Endometrial microvascular endothelial cells (primary cell): ENCODE results near the gene ABCA5. TPM values are rescaled to one million over a fixed set of nuclear protein-coding genes. Genes with fewer than 3 reads are reported as not detected.
"Not testable (repeated sequence)": the region's sequence is repeated elsewhere in the genome, so short reads cannot be mapped to it uniquely, and the experiment has no call there.

Experiments
- in situ Hi-C: cut with HindIII; loops from 2 replicates; pipeline ENCODE4 v1.10.0; 2017; ENCODE audit warnings: low sequenced_read_pairs, low pct_unique_long_range_greater_than_20kb; ENCODE audit errors: inconsistent ontology term
- total RNA-seq: library from RNA; depleted of rRNA; stranded (reverse); fragments of >200 nt; gene quantifications from one replicate; pipeline ENCODE4 v1.2.3, GENCODE V29; 2015; ENCODE audit errors: inconsistent ontology term

The ABCA5 gene
- total RNA-seq, 1 donor from 2014 or later, result 25.9 TPM

DNA sequence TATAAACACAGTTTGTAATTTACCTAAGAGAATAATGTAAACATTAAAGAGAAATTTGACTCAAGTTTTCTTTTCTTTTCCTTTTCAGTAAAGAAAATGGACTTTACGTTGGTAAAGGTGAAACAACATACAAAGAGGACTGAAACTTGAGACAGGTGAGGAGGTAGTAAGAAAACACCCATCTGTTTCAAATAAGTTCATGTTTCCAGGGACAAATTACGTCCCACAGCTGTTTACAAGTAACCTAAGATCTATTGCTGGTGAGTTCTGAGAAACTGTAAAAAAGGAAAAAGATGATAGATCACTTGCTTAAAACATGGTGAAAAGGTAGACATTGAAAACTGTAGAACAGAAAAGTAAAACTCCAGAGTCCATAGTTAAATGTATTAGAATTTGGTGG, 4.8 kb upstream of the ABCA5 start:
- in situ Hi-C loops, result no loop called here

DNA sequence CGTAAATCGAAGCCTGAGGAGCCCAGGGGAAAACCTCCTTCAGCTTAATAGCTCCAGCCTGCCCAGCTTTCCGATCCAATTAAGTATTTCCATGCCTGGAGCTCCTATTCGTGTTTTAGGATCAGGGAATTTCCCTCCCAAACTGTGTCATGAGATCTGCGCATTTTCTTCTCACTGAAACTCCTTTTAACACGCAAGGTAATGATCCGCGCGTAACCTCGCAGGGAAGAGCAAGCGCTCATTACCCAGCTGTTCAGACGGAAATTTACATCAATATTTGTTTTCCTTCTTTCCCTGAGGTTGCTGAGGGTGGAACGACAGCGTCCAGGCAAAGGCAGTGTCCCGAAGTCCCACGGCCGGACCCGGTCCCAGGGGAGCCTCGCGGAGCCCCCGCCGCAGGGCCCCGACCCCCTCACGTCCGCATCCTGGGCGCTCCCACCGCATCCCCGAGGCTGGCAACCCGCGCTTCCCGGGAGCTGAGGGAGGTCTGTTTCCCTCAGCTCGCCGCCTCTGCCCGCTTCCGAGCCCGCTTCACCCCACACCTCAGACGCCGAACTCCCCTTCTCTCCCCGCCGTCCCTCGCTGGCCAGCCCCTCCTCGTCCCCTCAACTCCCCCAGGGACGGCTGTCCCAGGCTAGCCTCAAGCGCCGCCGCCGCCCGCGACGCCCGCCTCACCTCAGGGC, 415 bp downstream of the ABCA5 start:
- in situ Hi-C loops, result no loop called here

DNA sequence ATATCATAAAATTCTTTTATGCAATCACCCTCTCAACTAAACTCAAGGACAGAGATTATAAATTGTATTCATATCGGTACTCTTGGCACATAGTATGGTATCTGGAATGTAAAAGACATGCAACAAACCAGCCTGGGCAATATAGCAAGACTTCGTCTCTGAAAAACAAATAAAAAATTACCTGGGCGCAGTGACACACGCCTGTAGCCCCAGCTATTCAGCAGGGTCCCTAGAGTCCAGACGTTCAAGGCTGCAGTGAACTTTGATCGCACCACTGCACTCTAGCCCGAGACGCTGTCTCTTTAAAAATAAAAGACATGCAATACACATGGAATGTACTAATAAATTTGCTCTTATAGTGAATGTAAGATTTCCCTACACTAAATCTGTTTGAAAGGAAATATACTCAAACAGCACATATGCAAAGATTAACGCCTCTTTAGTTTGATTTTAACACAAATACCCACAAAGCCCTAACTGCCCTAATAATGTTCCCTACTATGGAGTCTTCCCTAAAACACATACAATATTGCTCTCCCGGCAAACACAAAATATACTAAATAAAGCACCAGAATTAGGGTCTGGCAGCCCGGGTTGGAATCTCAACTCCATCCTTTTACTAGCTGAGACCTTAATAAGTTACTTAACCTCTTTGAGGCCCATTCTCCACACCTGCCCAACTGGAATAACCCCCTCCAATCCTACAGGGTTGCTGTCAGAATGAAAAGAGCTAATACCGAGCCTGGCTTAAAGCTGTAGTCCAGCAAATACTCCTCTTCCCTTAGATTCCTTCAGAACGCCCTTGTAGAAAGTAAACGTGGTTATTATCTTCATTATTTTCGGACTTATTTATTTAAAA, 1.2 kb downstream of the ABCA5 start:
- in situ Hi-C loops, result no loop called here

DNA sequence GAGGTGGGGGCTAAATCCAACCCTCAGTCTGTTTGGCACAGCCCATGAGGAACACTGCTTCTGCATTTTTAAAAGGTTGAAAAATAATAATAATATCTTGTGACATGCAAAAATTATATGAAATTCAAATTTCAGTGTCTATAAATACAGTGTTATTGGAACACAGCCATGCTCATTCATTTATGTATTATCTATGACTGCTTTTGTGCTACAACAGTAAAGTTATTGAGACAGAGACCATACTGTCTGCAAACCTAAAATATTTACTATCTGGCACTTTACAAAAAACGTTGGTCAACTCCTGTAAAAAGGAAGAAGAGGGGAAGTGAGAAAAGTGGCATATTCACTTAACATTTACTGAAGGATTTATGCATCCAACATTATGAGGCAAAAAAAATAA, 3.1 kb downstream of the ABCA5 start:
- in situ Hi-C loops, result no loop called here

DNA sequence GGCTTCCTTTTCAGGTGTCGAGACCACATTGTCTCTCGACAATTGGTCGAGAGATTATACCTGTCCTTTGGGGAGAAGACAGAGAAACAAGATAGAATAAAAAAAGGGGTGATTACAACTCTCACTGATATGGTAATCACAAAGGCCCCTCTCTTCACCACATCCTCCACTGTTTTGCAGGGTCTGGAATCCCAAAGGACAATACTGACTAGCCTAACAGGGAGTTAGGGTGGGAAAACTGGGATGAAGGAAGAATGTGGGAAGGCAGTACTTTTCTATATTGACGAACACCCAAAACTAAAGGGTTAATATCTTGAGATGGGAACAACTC, 6.1 kb downstream of the ABCA5 start:
- in situ Hi-C loops, result no loop called here

DNA sequence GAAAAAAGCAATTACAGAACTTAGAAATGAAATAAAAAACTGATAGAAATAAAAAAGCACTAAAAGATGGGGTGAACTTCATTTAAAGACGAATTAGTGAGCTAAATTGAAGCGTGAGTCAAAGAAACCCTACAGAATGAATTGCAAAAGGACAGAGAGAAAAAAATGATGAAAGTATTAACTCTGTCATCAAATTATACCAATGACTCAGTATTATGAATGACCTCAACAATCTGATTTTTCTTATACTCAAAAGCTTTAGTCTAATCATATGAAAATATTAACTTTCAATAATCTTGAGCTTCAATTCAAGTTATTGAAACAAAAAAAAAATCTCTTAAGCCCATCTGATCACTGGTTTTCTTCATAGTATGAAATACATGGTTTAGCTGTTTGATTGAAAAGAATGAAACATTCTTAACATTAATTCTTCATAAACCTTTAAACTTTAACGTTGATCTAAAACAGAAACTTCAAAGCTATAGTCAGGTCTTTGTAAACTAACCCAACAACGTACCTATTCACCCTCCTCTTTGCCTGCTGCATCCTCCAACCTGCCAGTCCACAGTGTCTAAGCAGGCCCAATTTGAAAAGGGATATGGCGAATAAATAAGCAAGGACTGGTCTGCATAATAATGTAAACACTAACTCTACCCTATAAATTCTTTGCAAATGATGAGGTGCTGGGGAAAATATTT, 6.6 kb downstream of the ABCA5 start:
- in situ Hi-C loops, result no loop called here

DNA sequence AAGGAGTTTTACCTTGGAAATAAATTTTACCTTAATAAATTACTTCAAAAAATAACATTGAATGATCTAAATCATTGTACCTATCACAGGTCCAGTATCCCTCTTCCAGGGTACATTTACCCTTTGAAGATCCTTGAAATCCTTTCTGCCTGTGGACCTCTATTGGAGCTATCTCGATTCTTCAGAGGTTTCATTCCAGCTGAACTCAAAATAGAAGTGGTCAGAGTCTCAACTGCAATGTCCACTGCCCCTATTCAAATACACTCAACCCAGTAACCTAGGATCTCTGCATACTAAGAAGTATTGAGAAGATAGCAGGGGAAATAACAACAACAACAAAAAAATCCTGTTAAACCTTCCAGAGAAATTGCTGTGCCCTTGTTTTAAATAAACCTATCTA, 9.3 kb downstream of the ABCA5 start:
- in situ Hi-C loops, result no loop called here

DNA sequence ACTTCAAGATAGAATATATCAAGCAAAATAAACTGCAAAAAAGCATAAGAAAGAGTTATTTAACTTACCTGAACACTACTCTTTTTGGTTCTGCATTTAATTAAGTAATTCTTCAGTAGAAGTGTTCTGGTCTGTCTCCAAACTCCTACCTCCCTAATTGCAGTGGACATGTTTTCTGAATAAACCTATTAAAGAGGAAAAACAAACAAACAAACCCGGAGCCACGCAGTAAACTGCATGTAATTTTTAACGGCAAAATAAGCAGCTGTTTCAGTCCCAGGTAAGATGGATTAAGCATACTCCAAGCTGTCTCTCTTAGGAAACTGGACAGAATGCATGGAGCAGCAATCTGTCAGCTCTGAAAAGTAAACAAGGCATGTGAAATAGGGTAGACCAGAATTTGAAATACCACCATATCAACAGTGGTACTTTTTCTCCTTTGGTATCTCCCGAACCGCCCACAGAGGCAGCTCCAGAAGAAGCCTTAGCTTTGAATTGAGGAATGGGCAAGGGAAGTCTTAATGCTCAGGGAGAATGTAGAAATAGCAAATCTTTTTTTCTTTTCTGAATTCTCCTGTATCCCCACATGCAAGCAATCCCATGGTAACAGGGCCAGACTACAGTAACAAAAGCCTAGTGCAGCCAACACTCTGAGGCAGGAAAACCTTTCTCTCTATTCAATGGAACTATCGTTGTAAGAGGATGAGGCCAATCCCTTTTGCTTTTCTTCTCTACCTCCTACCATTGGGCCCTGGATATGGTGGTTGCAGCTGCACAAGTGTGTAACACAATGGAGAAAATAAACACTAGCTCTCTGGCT, 12.5 kb downstream of the ABCA5 start:
- in situ Hi-C loops, result no loop called here

DNA sequence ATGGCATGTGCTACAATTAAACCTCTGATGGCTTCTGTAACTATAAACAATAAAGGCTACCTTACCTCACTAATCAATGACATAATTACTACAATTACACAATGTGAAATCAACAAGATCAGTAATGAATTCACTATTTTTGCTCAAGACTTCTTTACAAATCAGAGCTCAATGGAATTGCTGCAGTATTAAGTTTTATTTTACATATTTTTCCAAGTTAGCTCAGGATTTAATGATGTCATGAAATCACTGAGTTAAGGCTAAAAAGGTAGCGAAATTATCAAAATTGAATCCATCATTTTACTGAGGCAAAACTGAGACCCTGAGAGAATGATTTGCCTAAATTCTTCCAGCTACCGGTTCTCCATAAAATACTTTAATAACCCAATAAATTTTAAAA, 21.8 kb downstream of the ABCA5 start:
- in situ Hi-C loops, result no loop called here

DNA sequence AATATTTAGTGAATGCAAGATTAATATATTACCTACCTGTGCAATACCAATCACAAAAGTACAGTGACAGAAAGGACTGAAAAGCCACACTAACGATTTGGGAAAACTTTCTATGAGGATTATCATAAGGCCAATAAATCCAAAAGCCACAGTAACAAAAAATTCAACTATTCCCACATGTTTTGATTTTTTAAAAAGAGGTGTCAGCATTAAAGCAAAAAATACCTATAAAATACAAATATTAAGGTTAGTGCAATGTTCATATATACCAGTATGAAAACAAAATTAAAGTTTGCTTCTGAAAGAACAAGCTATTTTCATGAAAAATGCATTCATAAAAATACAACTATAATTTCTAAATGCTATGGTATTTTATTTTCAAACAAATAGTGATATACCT, 24.3 kb downstream of the ABCA5 start:
- in situ Hi-C loops, result no loop called here

DNA sequence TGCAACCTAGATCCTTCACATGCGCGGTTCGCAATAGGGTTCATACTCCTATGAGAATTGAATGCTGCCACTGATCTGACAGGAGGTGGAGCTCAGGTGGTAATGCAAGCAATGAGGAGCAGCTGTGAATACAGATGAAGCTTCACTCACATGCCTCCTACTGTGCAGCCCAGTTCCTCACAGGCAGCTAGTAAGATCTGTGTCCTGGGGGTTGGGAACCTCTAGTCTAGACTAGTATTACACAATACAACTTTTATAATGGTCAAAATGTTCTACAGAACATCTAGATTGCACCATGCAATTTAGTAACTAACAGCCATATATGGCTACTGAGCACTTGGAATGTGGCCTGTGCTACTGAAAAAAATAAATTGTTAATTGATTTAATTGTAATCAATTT, 26.7 kb downstream of the ABCA5 start:
- in situ Hi-C loops, result no loop called here

DNA sequence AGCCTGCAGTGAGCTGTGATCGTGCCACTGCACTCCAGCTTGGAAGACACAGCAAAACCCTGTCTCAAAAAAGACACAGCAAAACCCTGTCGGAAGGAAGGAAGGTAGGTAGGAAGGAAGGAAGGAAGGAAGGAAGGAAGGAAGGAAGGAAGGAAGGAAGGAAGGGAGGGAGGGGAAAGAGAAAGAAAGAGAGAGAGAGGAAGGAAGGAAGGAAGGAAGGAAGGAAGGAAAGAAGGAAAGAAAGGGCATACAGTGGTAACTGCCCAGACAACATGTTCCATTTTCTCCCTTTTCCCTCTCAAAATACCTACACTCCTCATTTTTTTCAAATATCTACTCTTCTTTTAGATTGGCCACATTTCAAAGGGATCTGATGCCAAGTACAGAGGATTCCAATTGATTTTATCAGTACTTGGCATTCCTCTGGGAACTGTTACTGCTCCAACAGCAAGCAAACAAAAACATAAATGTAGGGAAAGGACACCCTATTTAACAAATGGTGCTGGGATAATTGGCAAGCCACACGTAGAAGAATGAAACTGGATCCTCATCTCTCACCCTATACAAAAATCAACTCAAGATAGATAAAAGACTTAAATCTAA, 28.7 kb downstream of the ABCA5 start:
- in situ Hi-C loops, result not testable (repeated sequence)

DNA sequence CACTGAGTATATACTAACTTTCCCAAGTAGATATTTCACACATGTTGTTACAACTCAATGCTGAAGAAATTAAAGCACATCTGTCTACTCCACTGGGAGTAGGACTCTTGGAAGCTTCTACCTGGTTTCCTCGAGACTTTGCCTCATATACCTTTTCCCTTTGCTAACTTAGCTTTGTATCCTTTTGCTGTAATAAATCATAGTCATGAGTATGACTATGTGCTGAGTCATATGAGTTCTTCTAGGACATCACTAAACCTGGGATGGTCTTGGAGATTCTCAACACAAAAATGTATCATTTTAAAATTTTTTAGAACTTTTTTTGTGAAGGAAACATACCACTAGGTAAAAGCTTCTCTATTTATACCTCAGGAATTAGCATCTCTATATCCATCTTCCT, 39.8 kb downstream of the ABCA5 start:
- in situ Hi-C loops, result no loop called here

DNA sequence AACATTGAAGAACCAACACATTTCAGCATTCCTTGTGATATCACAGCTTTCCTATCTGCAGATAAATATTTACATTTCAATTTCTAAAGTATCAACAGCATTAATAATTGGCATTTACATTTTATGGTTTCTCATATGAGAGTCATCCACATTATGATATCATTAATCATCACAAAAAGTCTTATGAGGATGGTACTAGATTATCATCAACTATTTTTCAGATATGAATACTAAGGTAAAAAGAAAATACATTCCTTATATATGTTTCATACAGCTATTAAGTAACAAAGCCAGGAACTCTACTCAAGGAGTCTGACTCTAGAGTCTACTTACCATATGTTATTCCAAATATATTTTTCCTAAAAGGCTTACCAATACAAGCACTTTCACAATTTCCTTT, 40.7 kb downstream of the ABCA5 start:
- in situ Hi-C loops, result no loop called here

DNA sequence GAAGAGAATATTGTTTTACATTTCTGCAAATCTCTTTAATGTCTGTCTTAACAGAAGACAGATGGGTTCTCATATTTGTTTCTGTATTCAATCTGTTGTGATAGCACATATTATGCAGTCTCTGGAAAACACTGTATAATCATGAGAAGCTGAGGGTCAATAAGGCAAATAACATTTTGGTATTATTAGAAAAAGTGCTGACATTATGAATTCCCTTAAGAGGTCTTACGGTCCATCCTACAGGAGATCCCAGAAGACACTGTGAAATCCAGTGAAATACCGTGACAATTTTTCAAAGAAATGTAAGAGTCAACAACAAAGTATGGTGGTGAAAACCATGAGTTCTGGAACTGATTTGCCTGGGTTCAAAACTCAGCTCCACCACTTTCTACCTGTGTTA, 42.3 kb downstream of the ABCA5 start:
- in situ Hi-C loops, result no loop called here

DNA sequence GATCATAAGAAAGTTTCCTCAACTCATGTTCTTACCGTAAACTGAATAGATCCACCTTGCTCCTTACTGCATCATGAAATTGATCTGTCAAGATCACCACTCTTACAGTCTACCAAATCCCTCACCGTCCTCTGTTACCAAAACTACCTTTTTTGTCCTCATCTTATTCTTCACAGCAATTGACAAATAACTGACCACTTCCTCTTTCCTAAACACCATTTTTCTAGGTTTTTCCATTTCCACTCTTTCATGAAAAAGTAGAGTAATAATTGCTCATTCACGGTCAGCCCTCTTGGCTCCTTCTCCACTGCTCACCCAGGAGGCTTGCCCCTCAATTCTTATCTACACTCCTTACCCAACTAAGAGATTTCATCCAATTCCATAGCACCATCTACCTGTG, 44.9 kb downstream of the ABCA5 start:
- in situ Hi-C loops, result no loop called here

DNA sequence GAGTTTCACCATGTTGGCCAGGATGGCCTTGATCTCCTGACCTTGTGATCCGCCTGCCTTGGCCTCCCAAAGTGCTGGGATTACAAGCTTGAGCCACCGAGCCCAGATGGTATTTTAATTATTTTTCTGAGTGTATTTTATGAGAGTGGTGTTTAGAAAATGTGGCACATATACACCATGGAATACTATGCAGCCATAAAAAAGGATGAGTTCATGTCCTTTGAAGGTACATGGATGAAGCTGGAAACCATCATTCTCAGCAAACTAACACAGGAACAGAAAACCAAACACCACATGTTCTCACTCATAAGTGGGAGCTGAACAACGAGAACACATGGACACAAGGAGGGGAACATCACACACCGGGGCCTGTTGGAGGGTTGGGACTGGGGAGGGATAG, 50.7 kb downstream of the ABCA5 start:
- in situ Hi-C loops, result not testable (repeated sequence)

DNA sequence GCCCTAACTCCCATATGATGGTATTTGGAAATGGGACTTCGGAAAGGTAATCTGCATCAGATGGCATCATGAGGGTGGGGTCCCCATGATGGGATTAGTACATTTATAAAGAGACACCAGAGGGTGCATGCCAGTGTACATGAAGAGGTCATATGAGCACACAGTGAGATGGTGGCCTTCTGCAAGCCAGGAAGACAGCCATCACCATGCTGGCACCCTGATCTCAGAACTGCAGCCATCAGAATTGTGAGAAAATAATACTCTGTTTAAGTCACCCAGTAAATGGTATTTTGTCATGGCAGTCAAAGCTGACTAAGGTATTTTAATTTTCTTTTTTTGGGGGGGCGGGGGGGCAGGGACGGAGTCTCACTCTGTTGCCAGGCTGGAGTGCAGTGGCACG, 51.2 kb downstream of the ABCA5 start:
- in situ Hi-C loops, result no loop called here

DNA sequence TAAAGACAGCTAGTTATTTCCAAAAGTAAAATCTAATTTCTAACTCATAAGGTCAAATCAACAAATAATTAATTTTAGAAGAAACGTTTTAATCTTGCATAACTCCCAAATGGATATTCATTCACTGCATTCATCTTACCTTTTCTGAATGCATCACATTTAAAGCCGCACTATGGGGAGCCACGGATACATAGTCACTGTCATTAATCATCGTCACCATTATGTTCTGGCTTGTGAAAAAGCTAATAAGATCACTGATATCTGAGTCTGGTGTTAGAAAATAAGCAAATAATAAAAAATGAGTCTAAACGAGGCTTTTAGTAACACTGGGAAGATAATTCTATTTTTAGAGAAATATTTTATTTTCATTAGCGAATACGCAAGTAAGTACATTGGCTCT, 55.9 kb downstream of the ABCA5 start:
- in situ Hi-C loops, result no loop called here
